Loucy (cell line): ENCODE data around the gene PIGZ.

Experiments
- H2AFZ ChIP-seq: fragments of 200-600 bp; sonication (generic); 2 replicates; pipeline ENCODE4 v1.6.0; 2016; ENCODE audit warnings: antibody characterized with exemption, mild to moderate bottlenecking, low read length, moderate library complexity
- H3F3A ChIP-seq: fragments of 200-600 bp; 2 replicates; pipeline ENCODE4 v1.6.0; 2016; ENCODE audit warnings: antibody characterized with exemption, low read depth, mild to moderate bottlenecking
- H3K27me3 ChIP-seq: fragments of 200-600 bp; sonication (generic); 2 replicates; pipeline ENCODE4 v1.6.1; 2014; ENCODE audit warnings: low read length, mild to moderate bottlenecking; ENCODE audit not compliant: insufficient read depth, poor library complexity, severe bottlenecking
- H3K36me3 ChIP-seq: fragments of 200-600 bp; sonication (generic); 2 replicates; pipeline ENCODE4 v1.6.1; 2016; ENCODE audit warnings: low read length; ENCODE audit not compliant: insufficient read depth
- H3K4me1 ChIP-seq: fragments of 200-600 bp; sonication (generic); 2 replicates; pipeline ENCODE4 v1.5.1; 2014; ENCODE audit warnings: low read length, mild to moderate bottlenecking; ENCODE audit not compliant: insufficient read depth, poor library complexity, severe bottlenecking
- H3K4me2 ChIP-seq: fragments of 200-600 bp; sonication (generic); 2 replicates; pipeline ENCODE4 v1.6.0; 2014; ENCODE audit warnings: antibody characterized with exemption, low read length, low read depth, mild to moderate bottlenecking; ENCODE audit not compliant: poor library complexity, severe bottlenecking
- H3K4me3 ChIP-seq: fragments of 200-600 bp; sonication (generic); 2 replicates; pipeline ENCODE4 v1.5.1; 2014; ENCODE audit warnings: low read length, mild to moderate bottlenecking, mixed read lengths; ENCODE audit not compliant: poor library complexity, severe bottlenecking
- H3K79me2 ChIP-seq: fragments of 200-600 bp; sonication (generic); 2 replicates; pipeline ENCODE4 v1.6.1; 2014; ENCODE audit warnings: low read length; ENCODE audit not compliant: insufficient read depth
- H3K9ac ChIP-seq: fragments of 200-600 bp; sonication (generic); 2 replicates; pipeline ENCODE4 v1.6.0; 2014; ENCODE audit warnings: mild to moderate bottlenecking, low read depth, low read length, moderate library complexity; ENCODE audit not compliant: poor library complexity, severe bottlenecking
- H3K9me2 ChIP-seq: fragments of 200-600 bp; sonication (generic); replicated peaks from 2 replicates; pipeline ENCODE4 v1.6.1; 2016; ENCODE audit warnings: low read depth, low read length, mixed read lengths
- H3K9me3 ChIP-seq: fragments of 200-600 bp; sonication (generic); 2 replicates; pipeline ENCODE4 v1.6.1; 2014; ENCODE audit warnings: mild to moderate bottlenecking, antibody characterized with exemption, low read length, low read depth; ENCODE audit not compliant: insufficient read depth
- H4K20me1 ChIP-seq: fragments of 200-600 bp; sonication (generic); 2 replicates; pipeline ENCODE4 v1.6.0; 2014; ENCODE audit warnings: antibody characterized with exemption, low read length, mild to moderate bottlenecking; ENCODE audit not compliant: insufficient read depth, poor library complexity, severe bottlenecking
- EZH2phosphoT487 ChIP-seq: fragments of 200-600 bp; IDR thresholded peaks from 2 replicates; pipeline ENCODE4 v1.6.1; 2018; ENCODE audit warnings: antibody characterized with exemption, mild to moderate bottlenecking, moderate library complexity, borderline replicate concordance
- TF ChIP-seq, protein P1 (sequence below): fragments of 200-600 bp; sonication (generic); conservative IDR thresholded peaks from 2 replicates; pipeline ENCODE4 v1.5.1; 2014; ENCODE audit warnings: mild to moderate bottlenecking, antibody characterized with exemption, low read length

Gene PIGZ

DNA sequence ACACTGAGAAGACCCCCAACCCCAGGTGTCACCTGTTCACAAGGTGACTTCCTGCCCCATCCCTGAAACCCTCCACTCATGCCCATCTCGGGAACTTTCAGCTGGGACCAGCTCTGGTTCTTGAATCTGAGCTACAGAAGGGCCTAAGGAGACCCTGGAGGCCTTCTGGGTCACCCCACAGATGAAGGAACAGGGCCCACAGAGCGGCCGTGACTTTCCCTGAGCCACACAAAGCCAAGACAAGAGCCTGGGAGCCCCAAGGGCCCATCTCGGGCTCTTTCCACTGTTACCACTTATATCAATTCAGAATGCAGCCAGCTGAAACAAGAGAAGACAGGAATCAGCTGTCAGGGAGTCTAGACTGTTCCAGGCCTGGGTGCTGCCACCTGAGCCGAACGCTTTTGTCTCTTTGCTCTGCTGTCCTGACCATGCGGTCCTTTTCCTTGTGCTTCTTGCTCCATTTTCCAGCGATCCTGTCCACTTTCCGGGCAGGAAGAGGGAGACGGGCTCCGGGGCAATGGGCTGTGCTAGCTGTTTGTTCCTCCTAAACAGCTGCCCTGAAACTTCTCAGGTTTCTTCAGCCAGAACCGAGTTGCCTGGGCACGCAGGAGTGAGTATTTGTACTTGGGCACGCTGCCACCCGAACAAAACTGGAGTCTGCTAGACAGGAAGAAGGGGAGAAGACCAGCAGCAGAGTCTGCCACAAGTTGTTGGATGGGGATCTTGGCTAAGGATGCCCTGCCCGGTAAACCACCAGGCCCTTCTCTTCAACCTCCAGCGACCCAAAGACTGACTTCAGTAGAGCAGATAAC, 28.0 kb upstream of the PIGZ start:
- Histone ChIP-seq H3K4me3 (no peak overlapping the region), H3K36me3 (no peaks in the 10 kb centered on the region), H3K9me2 (no peaks in the 10 kb centered on the region), H3F3A (no peaks in the 10 kb centered on the region), H4K20me1 (no peaks in the 10 kb centered on the region), H2AFZ (no peak overlapping the region), H3K4me1 (no peaks in the 10 kb centered on the region), H3K9me3 (no peaks in the 10 kb centered on the region), H3K4me2 (no peak overlapping the region), H3K9ac (no peak overlapping the region), H3K27me3 (no peaks in the 10 kb centered on the region), H3K79me2 (no peaks in the 10 kb centered on the region)
- TF ChIP-seq EZH2phosphoT487, result no peak
- TF ChIP-seq, protein P1, sequence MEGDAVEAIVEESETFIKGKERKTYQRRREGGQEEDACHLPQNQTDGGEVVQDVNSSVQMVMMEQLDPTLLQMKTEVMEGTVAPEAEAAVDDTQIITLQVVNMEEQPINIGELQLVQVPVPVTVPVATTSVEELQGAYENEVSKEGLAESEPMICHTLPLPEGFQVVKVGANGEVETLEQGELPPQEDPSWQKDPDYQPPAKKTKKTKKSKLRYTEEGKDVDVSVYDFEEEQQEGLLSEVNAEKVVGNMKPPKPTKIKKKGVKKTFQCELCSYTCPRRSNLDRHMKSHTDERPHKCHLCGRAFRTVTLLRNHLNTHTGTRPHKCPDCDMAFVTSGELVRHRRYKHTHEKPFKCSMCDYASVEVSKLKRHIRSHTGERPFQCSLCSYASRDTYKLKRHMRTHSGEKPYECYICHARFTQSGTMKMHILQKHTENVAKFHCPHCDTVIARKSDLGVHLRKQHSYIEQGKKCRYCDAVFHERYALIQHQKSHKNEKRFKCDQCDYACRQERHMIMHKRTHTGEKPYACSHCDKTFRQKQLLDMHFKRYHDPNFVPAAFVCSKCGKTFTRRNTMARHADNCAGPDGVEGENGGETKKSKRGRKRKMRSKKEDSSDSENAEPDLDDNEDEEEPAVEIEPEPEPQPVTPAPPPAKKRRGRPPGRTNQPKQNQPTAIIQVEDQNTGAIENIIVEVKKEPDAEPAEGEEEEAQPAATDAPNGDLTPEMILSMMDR, result no peak

DNA sequence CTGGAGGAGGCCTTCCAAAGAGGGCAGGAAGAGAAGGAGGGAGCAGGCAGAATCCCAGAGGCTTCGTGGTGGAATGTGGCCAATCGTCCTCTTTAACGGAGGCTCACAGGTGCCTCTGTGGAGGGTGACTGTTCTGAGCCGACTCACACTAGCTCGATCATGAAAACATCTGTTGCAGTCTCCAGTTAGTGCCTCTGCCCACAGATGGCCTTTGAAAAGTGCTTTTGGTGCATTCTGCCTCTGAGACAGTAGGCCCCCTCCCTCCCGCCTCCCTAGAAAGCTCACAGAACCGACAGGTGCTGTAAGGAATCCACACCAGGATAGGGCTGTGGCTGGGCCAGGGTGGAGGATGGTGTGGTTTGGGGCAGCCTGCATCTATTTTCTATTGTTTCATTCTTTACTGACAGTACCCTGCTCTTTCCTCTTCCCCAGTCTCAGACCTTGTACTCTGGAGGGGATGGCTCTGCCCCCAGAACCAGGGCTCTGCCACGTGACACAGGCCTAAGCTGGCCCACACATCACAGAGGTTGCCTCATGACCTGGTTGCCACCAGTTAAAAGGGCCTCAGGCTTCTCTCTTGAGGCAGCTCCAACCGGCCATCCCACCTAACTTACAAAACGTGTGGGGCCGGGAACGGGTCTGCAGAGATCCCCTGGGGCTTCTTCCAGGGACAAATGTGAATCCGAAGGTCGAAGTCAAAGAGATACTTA, 27.2 kb upstream of the PIGZ start:
- Histone ChIP-seq H3K36me3 (no peaks in the 10 kb centered on the region), H3K79me2 (no peaks in the 10 kb centered on the region), H3F3A (no peaks in the 10 kb centered on the region), H3K4me3 (no peak overlapping the region), H3K9me2 (no peaks in the 10 kb centered on the region), H2AFZ (no peak overlapping the region), H3K4me1 (no peaks in the 10 kb centered on the region), H3K9me3 (no peaks in the 10 kb centered on the region), H3K4me2 (no peak overlapping the region), H3K27me3 (no peaks in the 10 kb centered on the region), H4K20me1 (no peaks in the 10 kb centered on the region), H3K9ac (no peak overlapping the region)
- TF ChIP-seq, protein P1, result no peak
- TF ChIP-seq EZH2phosphoT487, result no peak

DNA sequence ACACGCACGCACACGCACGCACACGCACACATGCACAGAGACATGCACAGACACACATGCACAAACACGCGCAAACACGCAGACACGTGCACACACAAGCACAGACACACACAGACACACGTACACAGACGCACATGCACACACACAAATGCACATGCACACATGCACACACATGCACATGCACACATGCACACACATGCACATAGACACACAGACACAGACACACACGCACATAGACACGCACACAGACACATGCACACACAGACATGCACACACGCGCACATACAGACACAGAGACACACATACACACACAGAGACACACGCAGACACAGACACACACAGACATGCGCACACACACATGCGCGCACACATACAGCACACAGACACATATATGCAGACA, 26.4 kb upstream of the PIGZ start:
- H3K27me3 ChIP-seq, result no peaks in the 10 kb centered on the region
- no peaks in the 10 kb centered on the region for H3K79me2 ChIP-seq
- H2AFZ ChIP-seq, result no peak overlapping the region
- H3K4me1 ChIP-seq, result no peaks in the 10 kb centered on the region
- H3K9me2 ChIP-seq, result no peaks in the 10 kb centered on the region
- no peaks in the 10 kb centered on the region for H3K36me3 ChIP-seq
- H3K9ac ChIP-seq, result no peak overlapping the region
- H3K9me3 ChIP-seq, result no peaks in the 10 kb centered on the region
- no peaks in the 10 kb centered on the region for H3F3A ChIP-seq
- no peak overlapping the region for H3K4me3 ChIP-seq
- no peak overlapping the region for H3K4me2 ChIP-seq
- H4K20me1 ChIP-seq, result no peaks in the 10 kb centered on the region
- TF ChIP-seq EZH2phosphoT487, result no peak
- TF ChIP-seq, protein P1, result no peak
